IMR-90 (cell line): Measurements from ENCODE around the gene AMPD3. TPM values are rescaled to one million over a fixed set of nuclear protein-coding genes. Genes with fewer than 3 reads are reported as not detected.
A peak's percentile ranks its signal among the peaks of the same experiment; 100 is the strongest.

Source experiments
- ATAC-seq: fragments of 200-7000 bp; cut with Tn5 transposase; 2 replicates; pipeline ENCODE4 v1.9.1; 2020; ENCODE audit warnings: low read depth, mild to moderate bottlenecking, moderate library complexity
- BruUV-seq: library from RNA; stranded (reverse); fragments of 400-500 nt; replicated peaks from 2 replicates; lab custom pipeline; 2021; lab: Mats Ljungman, UMichigan
- CTCF ChIA-PET: fragments of 300-600 bp; formaldehyde crosslinking; extraction: SDS; loops from one replicate; lab custom pipeline; 2021; ENCODE audit warnings: antibody characterized with exemption; lab: Yijun Ruan, JAX
- POLR2A ChIA-PET: fragments of 300-600 bp; sonication (Branson Sonifier 250); formaldehyde crosslinking; loops from one replicate; lab custom pipeline; 2022; ENCODE audit warnings: antibody characterized with exemption; ENCODE audit not compliant: unreplicated experiment; lab: Charles Lee
- DNase-seq: peaks from one replicate; pipeline ENCODE4 v3.0.0; 2013
- H2AFZ ChIP-seq: replicated peaks from 2 replicates; pipeline ENCODE3; 2013; ENCODE audit warnings: low read length, mild to moderate bottlenecking; ENCODE audit not compliant: poor library complexity
- H2AK5ac ChIP-seq: 2 replicates; pipeline ENCODE4 v1.6.1; 2013; ENCODE audit warnings: low read depth, low read length, inconsistent platforms
- H2AK9ac ChIP-seq: replicated peaks from 2 replicates; pipeline ENCODE3; 2013; ENCODE audit warnings: mild to moderate bottlenecking, low read depth, low read length, moderate library complexity; ENCODE audit not compliant: poor library complexity
- H2BK120ac ChIP-seq: 2 replicates; pipeline ENCODE4 v1.6.1; 2013; ENCODE audit warnings: low read depth, low read length, inconsistent platforms
- H2BK15ac ChIP-seq: 3 replicates; pipeline ENCODE4 v1.6.1; 2013; ENCODE audit warnings: low read depth, low read length, inconsistent platforms
- H2BK20ac ChIP-seq: 2 replicates; pipeline ENCODE4 v1.6.1; 2013; ENCODE audit warnings: low read depth, mild to moderate bottlenecking, inconsistent platforms, low read length, moderate library complexity
- H2BK5ac ChIP-seq: 2 replicates; pipeline ENCODE4 v1.6.1; 2013; ENCODE audit warnings: mild to moderate bottlenecking, low read depth, low read length, inconsistent platforms; ENCODE audit not compliant: poor library complexity, severe bottlenecking
- H3K14ac ChIP-seq: replicated peaks from 2 replicates; pipeline ENCODE4 v1.6.1; 2013; ENCODE audit warnings: low read depth, low read length, inconsistent platforms
- H3K18ac ChIP-seq: 2 replicates; pipeline ENCODE4 v1.6.1; 2013; ENCODE audit warnings: low read depth, low read length, control low read depth
- H3K23ac ChIP-seq: 2 replicates; pipeline ENCODE4 v1.6.1; 2013; ENCODE audit warnings: low read depth, low read length, inconsistent platforms
- H3K27ac ChIP-seq: 2 replicates; pipeline ENCODE4 v1.5.1; 2013; ENCODE audit warnings: mild to moderate bottlenecking, control low read depth, low read length; ENCODE audit not compliant: insufficient read depth
- H3K27me3 ChIP-seq: 2 replicates; pipeline ENCODE4 v1.6.1; 2013; ENCODE audit warnings: low read length; ENCODE audit not compliant: control insufficient read depth, insufficient read depth
- H3K36me3 ChIP-seq: 2 replicates; pipeline ENCODE4 v1.6.1; 2013; ENCODE audit warnings: low read length, mixed read lengths; ENCODE audit not compliant: control insufficient read depth, insufficient read depth
- H3K4ac ChIP-seq: 2 replicates; pipeline ENCODE4 v1.6.1; 2013; ENCODE audit warnings: low read depth, low read length, inconsistent platforms
- H3K4me1 ChIP-seq: 2 replicates; pipeline ENCODE4 v1.6.1; 2013; ENCODE audit warnings: low read length, mixed read lengths; ENCODE audit not compliant: control insufficient read depth, insufficient read depth
- H3K4me2 ChIP-seq: 2 replicates; pipeline ENCODE4 v1.6.1; 2013; ENCODE audit warnings: low read depth, mild to moderate bottlenecking, control low read depth, low read length, moderate library complexity
- H3K4me3 ChIP-seq: 2 replicates; pipeline ENCODE4 v1.5.1; 2013; ENCODE audit warnings: low read depth, mild to moderate bottlenecking, control low read depth, low read length, moderate library complexity; ENCODE audit not compliant: insufficient read depth
- H3K56ac ChIP-seq: 2 replicates; pipeline ENCODE4 v1.6.1; 2013; ENCODE audit warnings: low read length, inconsistent platforms; ENCODE audit not compliant: insufficient read depth; ENCODE audit errors: extremely low read depth
- H3K79me1 ChIP-seq, 2 experiments: 2 replicates each; pipeline ENCODE4 v1.6.1; 2013; ENCODE audit warnings: low read length in 2 of 2, inconsistent platforms in 1 of 2, low read depth in 1 of 2
- H3K9ac ChIP-seq: 2 replicates; pipeline ENCODE4 v1.6.1; 2013; ENCODE audit warnings: low read depth, low read length, control low read depth
- H3K9me1 ChIP-seq: 2 replicates; pipeline ENCODE4 v1.6.1; 2013; ENCODE audit warnings: low read length, inconsistent platforms; ENCODE audit not compliant: insufficient read depth
- H3K9me3 ChIP-seq: 2 replicates; pipeline ENCODE4 v1.6.1; 2013; ENCODE audit warnings: low read length; ENCODE audit not compliant: control insufficient read depth, insufficient read depth
- H4K20me1 ChIP-seq: 2 replicates; pipeline ENCODE4 v1.6.1; 2013; ENCODE audit warnings: low read length, inconsistent platforms; ENCODE audit not compliant: insufficient read depth
- H4K5ac ChIP-seq: 2 replicates; pipeline ENCODE4 v1.6.1; 2013; ENCODE audit warnings: mild to moderate bottlenecking, low read depth, low read length, control low read depth
- H4K8ac ChIP-seq, 2 experiments: 2 replicates each; pipeline ENCODE4 v1.6.1; 2013; ENCODE audit warnings: low read depth in 2 of 2, low read length in 2 of 2, control low read depth in 1 of 2, inconsistent platforms in 1 of 2
- H4K91ac ChIP-seq: 2 replicates; pipeline ENCODE4 v1.6.1; 2013; ENCODE audit warnings: low read depth, low read length, inconsistent platforms; ENCODE audit not compliant: insufficient read depth
- BHLHE40 ChIP-seq: fragments of 150-350 bp; IDR thresholded peaks from 2 replicates; pipeline ENCODE4 v1.6.1; 2016; ENCODE audit warnings: mild to moderate bottlenecking, low read depth, low read length
- CEBPB ChIP-seq: IDR thresholded peaks from 2 replicates; pipeline ENCODE4 v1.6.1; 2012; ENCODE audit warnings: low read depth, low read length, improper control_type of control experiment
- CHD1 ChIP-seq: IDR thresholded peaks from 2 replicates; pipeline ENCODE4 v1.6.1; 2012; ENCODE audit warnings: low read depth, low read length, improper control_type of control experiment
- CTCF ChIP-seq: conservative IDR thresholded peaks from 2 replicates; pipeline ENCODE4 v1.5.1; 2012; ENCODE audit warnings: mild to moderate bottlenecking, low read depth, low read length, improper control_type of control experiment
- ELK1 ChIP-seq: fragments of 150-350 bp; IDR thresholded peaks from 2 replicates; pipeline ENCODE4 v1.6.1; 2016; ENCODE audit warnings: low read depth, mild to moderate bottlenecking, low read length, moderate library complexity, borderline replicate concordance
- MAFK ChIP-seq: IDR thresholded peaks from 2 replicates; pipeline ENCODE4 v1.6.1; 2012; ENCODE audit warnings: low read depth, low read length, improper control_type of control experiment
- MAZ ChIP-seq: IDR thresholded peaks from 2 replicates; pipeline ENCODE4 v1.6.1; 2012; ENCODE audit warnings: low read depth, mild to moderate bottlenecking, low read length, improper control_type of control experiment, moderate library complexity, borderline replicate concordance
- MXI1 ChIP-seq: IDR thresholded peaks from 2 replicates; pipeline ENCODE4 v1.6.1; 2012; ENCODE audit warnings: low read depth, mild to moderate bottlenecking, low read length, moderate library complexity, borderline replicate concordance
- NFE2L2 ChIP-seq: fragments of 150-350 bp; IDR thresholded peaks from 2 replicates; pipeline ENCODE4 v1.6.1; 2016; ENCODE audit warnings: low read depth, mild to moderate bottlenecking, low read length
- POLR2A ChIP-seq: IDR thresholded peaks from 2 replicates; pipeline ENCODE4 v1.6.1; 2012; ENCODE audit warnings: mild to moderate bottlenecking, low read depth, low read length
- RAD21 ChIP-seq: IDR thresholded peaks from 2 replicates; pipeline ENCODE4 v1.6.1; 2012; ENCODE audit warnings: low read length, improper control_type of control experiment
- RFX5 ChIP-seq: IDR thresholded peaks from 2 replicates; pipeline ENCODE4 v1.8.0; 2012; ENCODE audit warnings: low read depth, mild to moderate bottlenecking, low read length, moderate library complexity
- SMC3 ChIP-seq: fragments of 150-350 bp; IDR thresholded peaks from 2 replicates; pipeline ENCODE4 v1.6.1; 2016; ENCODE audit warnings: low read depth, mild to moderate bottlenecking, antibody characterized with exemption, low read length, moderate library complexity
- USF2 ChIP-seq: fragments of 150-350 bp; IDR thresholded peaks from 2 replicates; pipeline ENCODE4 v1.6.1; 2017; ENCODE audit warnings: mild to moderate bottlenecking, antibody characterized with exemption, low read length, low read depth
- WGBS, 2 experiments: methylation state at CpG; one replicate each; pipeline versions ENCODE4 v1.1.5 to v1.1.7; 2013; ENCODE audit warnings: missing lambda C conversion rate in 2 of 2; ENCODE audit not compliant: insufficient read length in 1 of 2; ENCODE audit errors: extremely low coverage in 2 of 2; 5-methylcytosine and 5-hydroxymethylcytosine counted together
- dilution Hi-C: fragments of 300-500 bp; cut with HindIII; formaldehyde crosslinking; loops from one replicate; pipeline ENCODE4 v1.14.3; 2018; ENCODE audit warnings: low sequenced_read_pairs; ENCODE audit not compliant: unreplicated experiment
- in situ Hi-C: fragments of 300-500 bp; cut with MboI; formaldehyde crosslinking; loops from 3 replicates; pipeline ENCODE4 v1.14.3; 2019; ENCODE audit warnings: low sequenced_read_pairs, inconsistent platforms, mixed read lengths
- intact Hi-C: fragments of 100-400 bp; cut with micrococcal nuclease; formaldehyde crosslinking; loops from 2 replicates; pipeline ENCODE4 v1.10.0; 2022
- polyA plus RNA-seq, 3 experiments: library from polyadenylated mRNA; depleted of rRNA; stranded (reverse); fragments of >200 nt; gene quantifications; 2 replicates each; pipeline ENCODE4 v1.2.3, GENCODE V29; 2012; ENCODE audit warnings: low replicate concordance in 1 of 3
- total RNA-seq: library from RNA; depleted of rRNA; stranded (reverse); fragments of >200 nt; gene quantifications from 2 replicates; pipeline ENCODE4 v1.2.3, GENCODE V29; 2012

AMPD3 gene
- total and polyA plus RNA-seq, 2 of the 4 experiments (the other 2 are of a cell fraction): 8.6 to 12.1 TPM

- ATAC-seq (peak; percentile 99), DNase-seq (peak; percentile 87)
- Histone ChIP-seq H4K20me1 (no peaks in the 10 kb centered on the region; the same call in 1 of the 2 replicates), H3K23ac (peak within 1 kb of the TSS; percentile 95), H3K4me2 (peak within 1 kb of the TSS; percentile 99), H2AK9ac (peak within 1 kb of the TSS; percentile 13), H3K9ac (peak within 1 kb of the TSS; percentile 61), H3K9me3 (no peaks in the 10 kb centered on the region), H3K4ac (peak within 1 kb of the TSS; percentile 83), H4K5ac (peak within 1 kb of the TSS; percentile 85), H3K56ac (peak within 1 kb of the TSS; percentile 67), H2AK5ac (0 out of 2 replicates have a peak within 1 kb of the TSS, but pooled peaks have one; percentile 89), H2BK15ac (peak within 1 kb of the TSS; percentile 92; the same call in 2 of the 3 replicates), H2BK5ac (peak within 1 kb of the TSS; percentile 67), H2BK120ac (peak within 1 kb of the TSS; percentile 93), H2AFZ (peak within 1 kb of the TSS; percentile 100), H2BK20ac (peak within 1 kb of the TSS; percentile 81), H3K27ac (peak within 1 kb of the TSS; percentile 79), H4K91ac (peak within 1 kb of the TSS; percentile 83), H3K27me3 (no peaks in the 10 kb centered on the region), H3K14ac (peak within 1 kb of the TSS; percentile 93), H3K4me1 (peaks cover 2% of the 10 kb centered on the region), H3K18ac (peak within 1 kb of the TSS; percentile 32), H3K9me1 (peaks cover 7% of the 10 kb centered on the region), H4K8ac (peak within 1 kb of the TSS; percentile 81 to 86), H3K79me1 (peaks cover 22 to 38% of the 10 kb centered on the region in 2 experiments), H3K36me3 (no peaks in the 10 kb centered on the region), H3K4me3 (peak within 1 kb of the TSS; percentile 77)
- BruUV-seq: no TSS peak
- in situ Hi-C loops (no loop called here), dilution Hi-C loops (no loop called here), intact Hi-C loops (loop anchor here (1.0 to 2.0 kb wide), 2 partner anchors 12 to 66 kb away; no protein-coding TSS in a partner anchor)
- ChIA-PET CTCF (interaction anchor here (0.5 to 2.2 kb wide), 19 partner anchors 9 to 1478 kb away, joined by 3 to 10 read pairs (median 3); partner anchors contain the start of gene IRAG1), POLR2A (interaction anchor here (0.6 kb wide), 1 partner anchor 24 kb away, joined by 5 read pairs; no protein-coding TSS in a partner anchor)
- 2% methylated on average over 22 of the region's 54 CpGs; no CpG with 5 or more reads in 1 of the 2 experiments for WGBS, 2 experiments
- TF ChIP-seq CTCF: peak; percentile 86
- no peak for TF ChIP-seq BHLHE40
- no peak; the same call in 1 of the 2 replicates for TF ChIP-seq USF2
- no peak for TF ChIP-seq CEBPB
- TF ChIP-seq RFX5: no peak
- TF ChIP-seq MXI1: peak; percentile 88
- TF ChIP-seq ELK1: no peak
- no peak for TF ChIP-seq MAFK
- TF ChIP-seq MAZ: peak; percentile 87; the same call in 1 of the 2 replicates
- TF ChIP-seq POLR2A: peak; percentile 92
- peak; percentile 15; the same call in 1 of the 2 replicates for TF ChIP-seq SMC3
- TF ChIP-seq RAD21: peak; percentile 49
- no peak for TF ChIP-seq NFE2L2
- no peak; the same call in 1 of the 2 replicates for TF ChIP-seq CHD1
Observed at GRCh38 chr11:10540915-10541560, 86.0 kb downstream of the AMPD3 start, which contains the start of gene RNF141. Gene RNF141, minus strand, starts transcription at chr11:10541187. Its CDS starts 7,029 bp downstream, at chr11:10534158.
